Psoas muscle (tissue), 8 donors: Measurements from ENCODE around the gene ZNF853. TPM values are rescaled to one million over a fixed set of nuclear protein-coding genes. Genes with fewer than 3 reads are reported as not detected.

Source experiments
- ATAC-seq, 4 donors: fragments of 200-7000 bp; cut with Tn5 transposase; one replicate each; pipeline ENCODE4 v1.9.1; 2020; ENCODE audit warnings: moderate library complexity in 3 of 4, mild to moderate bottlenecking in 2 of 4
- DNase-seq, 2 donors: peaks; one replicate each; pipeline ENCODE4 v3.0.0-alpha.2; 2020
- H3K27ac ChIP-seq: fragments of 200-600 bp; one replicate; pipeline ENCODE4 v1.8.0; 2022
- H3K27me3 ChIP-seq, 3 donors: fragments of 200-600 bp in 1 of 3; one replicate each; pipeline versions ENCODE4 v1.6.1 to v1.8.0; 2013 to 2022; ENCODE audit warnings: low read length in 2 of 3, mild to moderate bottlenecking in 2 of 3, moderate library complexity in 1 of 3; ENCODE audit not compliant: insufficient read depth in 3 of 3
- H3K36me3 ChIP-seq, 2 donors: fragments of 200-600 bp in 1 of 2; one replicate each; pipeline versions ENCODE4 v1.6.1 to v1.8.0; 2013 to 2022; ENCODE audit warnings: low read depth in 1 of 2, mild to moderate bottlenecking in 1 of 2, moderate library complexity in 1 of 2; ENCODE audit not compliant: insufficient read depth in 1 of 2
- H3K4me1 ChIP-seq: fragments of 200-600 bp; one replicate; pipeline ENCODE4 v1.8.0; 2022
- H3K4me3 ChIP-seq: fragments of 200-600 bp; one replicate; pipeline ENCODE4 v1.8.0; 2022; ENCODE audit warnings: mild to moderate bottlenecking
- H3K9me3 ChIP-seq: fragments of 200-600 bp; one replicate; pipeline ENCODE4 v1.8.0; 2022
- CTCF ChIP-seq: fragments of 200-600 bp; IDR thresholded peaks from one replicate; pipeline ENCODE4 v1.8.0; 2022; ENCODE audit warnings: antibody characterized with exemption
- WGBS, 3 donors: extraction: QIAGEN DNeasy Blood & Tissue Kit; methylation state at CpG; one replicate each; pipeline versions ENCODE4 v1.1.6 to v1.1.7; 2013; 5-methylcytosine and 5-hydroxymethylcytosine counted together
- intact Hi-C, 2 donors: fragments of 100-400 bp; cut with DNase I; formaldehyde crosslinking; loops; one replicate each; pipeline versions ENCODE4 v1.11.0 to v1.14.2; 2022
- polyA plus RNA-seq, 3 donors: library from polyadenylated mRNA; stranded (reverse); fragments of 200-250 nt; gene quantifications; one replicate each; pipeline ENCODE4 v1.2.3, GENCODE V29; 2013
- total RNA-seq, 4 donors: library from RNA; stranded (reverse); fragmentation: NEBNext Ultra II Directional in 2 of 4; extraction: Animal tissue kit (Norgen Biotek cat#: 25700) in 2 of 4; gene quantifications; one replicate each; pipeline versions ENCODE4 v1.2.1 to v1.2.4, GENCODE V29; 2021 to 2023
- donor health status: healthy with polysubstance abuse.
- donor health status: DM: no; HTN: no; CAD: no; lungs with moderate emphysema.
- donor health status: Bipolar disorder and iron deficiency.
- donor health status: healthy.
- donor health status: DM: yes; HTN: yes; CAD: no.
- donor health status: DM: no; HTN: no; CAD: no.
- donor health status: DM: no; HTN: no; CAD: no.
- donor health status: DM: yes; HTN: yes; CAD: no.

The ZNF853 gene
- total and polyA plus RNA-seq, 7 donors: 4.4 to 10.5 (median 7.8) TPM

- ATAC-seq: no peak
- TF ChIP-seq CTCF: no peak
- H3K36me3 ChIP-seq: peaks cover 6 to 82% of the 10 kb centered on the region in 2 donors
- WGBS, 3 donors: 41 to 65% (median 46%) methylated on average over 13 to 22 of the region's 22 CpGs
- no peak for DNase-seq
- H3K27me3 ChIP-seq: no peaks in the 10 kb centered on the region
- H3K4me3 ChIP-seq: peak overlapping the region; percentile 97
- peak overlapping the region; percentile 89 for H3K27ac ChIP-seq
- peaks cover 14% of the 10 kb centered on the region for H3K4me1 ChIP-seq
- intact Hi-C loops: loop anchor here in 1 of 2 donors (2.0 kb wide), 1 partner anchor 50 kb away; no protein-coding TSS in a partner anchor
- no peaks in the 10 kb centered on the region for H3K9me3 ChIP-seq
Observed at GRCh38 chr7:6589151-6589828, 26.1 kb upstream of the ZNF853 start.

GRCh38 chr7:6589829-6590644 lies 25.4 kb upstream of the ZNF853 start, which contains the start of gene INTS15:
INTS15 (plus strand) TSS chr7:6590021; CDS start chr7:6590284, 263 bp downstream.
- WGBS, 3 donors: 0 to 1% (median 0%) methylated on average over 68 to 107 of the region's 107 CpGs
- ATAC-seq (peak; percentile 89 to 98 (median 96)), DNase-seq (peak; percentile 83 to 89)
- Histone ChIP-seq H3K36me3 (peaks cover 6 to 82% of the 10 kb centered on the region in 2 donors), H3K27me3 (no peaks in the 10 kb centered on the region), H3K4me3 (peak within 1 kb of the TSS; percentile 97), H3K4me1 (peaks cover 14% of the 10 kb centered on the region), H3K9me3 (no peaks in the 10 kb centered on the region), H3K27ac (peak within 1 kb of the TSS; percentile 89)
- TF ChIP-seq CTCF: peak; percentile 95
- intact Hi-C loops: loop anchor here in 1 of 2 donors (2.0 kb wide), 1 partner anchor 49 kb away; no protein-coding TSS in a partner anchor

- peaks cover 12 to 82% of the 10 kb centered on the region in 2 donors for H3K36me3 ChIP-seq
- intact Hi-C loops: no loop called here
- TF ChIP-seq CTCF: no peak
Observed at GRCh38 chr7:6590645-6591110, 24.7 kb upstream of the ZNF853 start.

GRCh38 chr7:6600093-6600492 lies 15.3 kb upstream of the ZNF853 start:
- intact Hi-C loops: no loop called here
- Histone ChIP-seq H3K4me1 (no peaks in the 10 kb centered on the region), H3K36me3 (peaks cover 9 to 98% of the 10 kb centered on the region in 2 donors), H3K9me3 (no peaks in the 10 kb centered on the region), H3K27ac (no peak overlapping the region), H3K27me3 (no peaks in the 10 kb centered on the region), H3K4me3 (no peak overlapping the region)
- no peak for TF ChIP-seq CTCF
- ATAC-seq: no peak
- no peak for DNase-seq
- WGBS, 3 donors: 89 to 92% (median 89%) methylated on average over 14 to 15 of the region's 15 CpGs

More at GRCh38 chr7:6590645-6591110, 24.7 kb upstream of the ZNF853 start:
- Histone ChIP-seq H3K27me3 (no peaks in the 10 kb centered on the region), H3K4me3 (peak overlapping the region; percentile 97), H3K4me1 (peaks cover 14% of the 10 kb centered on the region), H3K9me3 (no peaks in the 10 kb centered on the region), H3K27ac (peak overlapping the region; percentile 89)
- ATAC-seq (peak in 1 of 4 donors; percentile 14), DNase-seq (no peak)
- WGBS, 3 donors: 7 to 10% (median 10%) methylated on average over 9 to 10 of the region's 10 CpGs
